Astrocyte (in vitro differentiated cells and primary cell): ENCODE data around the gene NKIRAS2. TPM values are rescaled to one million over a fixed set of nuclear protein-coding genes. Genes with fewer than 3 reads are reported as not detected.

Source experiments
- DNase-seq: peaks from one replicate; pipeline ENCODE4 v3.0.0-alpha.2; 2010; ENCODE audit warnings: low read depth
- FAIRE-seq: peaks from 2 replicates; lab custom pipeline; 2011; peaks lifted over from hg19 to GRCh38; lab: Jason Lieb, UNC
- H2AFZ ChIP-seq: 2 replicates; pipeline ENCODE4 v1.6.0; 2012; ENCODE audit warnings: low read depth, low read length, inconsistent platforms
- H3K27ac ChIP-seq: 2 replicates; pipeline ENCODE4 v1.5.1; 2011; ENCODE audit warnings: low read depth, low read length, inconsistent platforms
- H3K27me3 ChIP-seq: 2 replicates; pipeline ENCODE4 v1.6.0; 2011; ENCODE audit warnings: low read length, inconsistent platforms; ENCODE audit not compliant: insufficient read depth
- H3K36me3 ChIP-seq: 2 replicates; pipeline ENCODE4 v1.5.1; 2011; ENCODE audit warnings: low read length, inconsistent platforms; ENCODE audit not compliant: insufficient read depth
- H3K4me1 ChIP-seq: 2 replicates; pipeline ENCODE4 v1.5.1; 2011; ENCODE audit warnings: low read length, inconsistent platforms; ENCODE audit not compliant: insufficient read depth
- H3K4me2 ChIP-seq: 2 replicates; pipeline ENCODE4 v1.6.0; 2012; ENCODE audit warnings: low read length, inconsistent platforms
- H3K4me3 ChIP-seq: 2 replicates; pipeline ENCODE4 v1.5.1; 2011; ENCODE audit warnings: low read depth, mild to moderate bottlenecking, low read length, inconsistent platforms; ENCODE audit not compliant: insufficient read depth
- H3K79me2 ChIP-seq: 2 replicates; pipeline ENCODE4 v1.6.0; 2012; ENCODE audit warnings: mild to moderate bottlenecking, low read length, inconsistent platforms; ENCODE audit not compliant: insufficient read depth
- H3K9ac ChIP-seq: 2 replicates; pipeline ENCODE4 v1.6.0; 2012; ENCODE audit warnings: mild to moderate bottlenecking, low read length, inconsistent platforms
- H3K9me3 ChIP-seq: 2 replicates; pipeline ENCODE4 v1.5.1; 2012; ENCODE audit warnings: low read depth, mild to moderate bottlenecking, low read length, inconsistent platforms; ENCODE audit not compliant: insufficient read depth
- H4K20me1 ChIP-seq: 2 replicates; pipeline ENCODE4 v1.6.0; 2012; ENCODE audit warnings: low read length, inconsistent platforms; ENCODE audit not compliant: insufficient read depth
- H3K27ac Mint-ChIP-seq: one replicate; pipeline ENCODE4 v1.8.0; 2021; ENCODE audit warnings: mild to moderate bottlenecking, mixed read lengths; ENCODE audit not compliant: unreplicated experiment
- H3K27me3 Mint-ChIP-seq: one replicate; pipeline ENCODE4 v1.8.0; 2021; ENCODE audit warnings: low read depth, mixed read lengths; ENCODE audit not compliant: unreplicated experiment
- H3K36me3 Mint-ChIP-seq: one replicate; pipeline ENCODE4 v1.8.0; 2021; ENCODE audit warnings: low read depth, mixed read lengths; ENCODE audit not compliant: unreplicated experiment
- H3K4me1 Mint-ChIP-seq: one replicate; pipeline ENCODE4 v1.8.0; 2021; ENCODE audit warnings: low read depth, mixed read lengths; ENCODE audit not compliant: unreplicated experiment
- H3K4me3 Mint-ChIP-seq: one replicate; pipeline ENCODE4 v1.8.0; 2021; ENCODE audit warnings: mild to moderate bottlenecking, moderate library complexity, mixed read lengths; ENCODE audit not compliant: unreplicated experiment
- H3K9me3 Mint-ChIP-seq: one replicate; pipeline ENCODE4 v1.8.0; 2021; ENCODE audit warnings: mild to moderate bottlenecking, mixed read lengths; ENCODE audit not compliant: unreplicated experiment
- EZH2 ChIP-seq: IDR thresholded peaks from 2 replicates; pipeline ENCODE4 v1.6.1; 2012; ENCODE audit warnings: mild to moderate bottlenecking, low read length, inconsistent platforms; ENCODE audit not compliant: insufficient read depth
- total RNA-seq: library from RNA; stranded (reverse); gene quantifications from 2 replicates; pipeline ENCODE4 v1.2.1, GENCODE V29; 2021
- TF ChIP-seq, protein P1 (sequence below): IDR thresholded peaks from 2 replicates; pipeline ENCODE4 v1.5.1; 2011; ENCODE audit warnings: low read depth, mild to moderate bottlenecking, inconsistent platforms, low read length, moderate library complexity; ENCODE audit not compliant: insufficient read depth

Gene NKIRAS2
- total RNA-seq, 1 donor from 2014 or later, result 60.5 TPM

DNA sequence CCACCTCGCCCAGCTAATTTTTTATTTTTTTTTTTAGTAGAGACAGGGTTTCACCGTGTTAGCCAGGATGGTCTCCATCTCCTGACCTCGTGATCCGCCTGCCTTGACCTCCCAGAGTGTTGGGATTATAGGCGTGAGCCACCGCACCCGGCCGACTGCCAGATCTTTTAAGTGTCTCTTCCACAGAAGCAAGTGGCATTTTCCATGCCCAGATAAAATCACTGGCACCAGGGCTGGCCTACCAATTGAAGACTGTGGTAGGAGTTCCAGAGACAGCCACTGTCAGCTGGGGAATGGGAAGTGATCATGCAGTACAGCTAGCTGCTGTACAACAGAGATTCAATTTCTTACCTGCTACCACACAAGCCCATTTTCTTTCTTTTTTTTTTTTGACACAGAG lies 35.4 kb upstream of the NKIRAS2 start:
- H3K9me3 Mint-ChIP-seq, result no peaks in the 10 kb centered on the region
- H3K9me3 ChIP-seq, result no peaks in the 10 kb centered on the region
- peaks cover 22% of the 10 kb centered on the region for H4K20me1 ChIP-seq
- no peaks in the 10 kb centered on the region for H3K27me3 ChIP-seq
- H3K27me3 Mint-ChIP-seq, result no peaks in the 10 kb centered on the region
- H3K4me1 ChIP-seq, result peaks cover 6% of the 10 kb centered on the region
- H3K79me2 ChIP-seq, result no peaks in the 10 kb centered on the region
- peaks cover 24% of the 10 kb centered on the region for H3K36me3 Mint-ChIP-seq
- FAIRE-seq, result no peak
- no peak for DNase-seq
- H3K4me1 Mint-ChIP-seq, result peaks cover 14% of the 10 kb centered on the region
- H2AFZ ChIP-seq, result no peak overlapping the region
- TF ChIP-seq, protein P1, sequence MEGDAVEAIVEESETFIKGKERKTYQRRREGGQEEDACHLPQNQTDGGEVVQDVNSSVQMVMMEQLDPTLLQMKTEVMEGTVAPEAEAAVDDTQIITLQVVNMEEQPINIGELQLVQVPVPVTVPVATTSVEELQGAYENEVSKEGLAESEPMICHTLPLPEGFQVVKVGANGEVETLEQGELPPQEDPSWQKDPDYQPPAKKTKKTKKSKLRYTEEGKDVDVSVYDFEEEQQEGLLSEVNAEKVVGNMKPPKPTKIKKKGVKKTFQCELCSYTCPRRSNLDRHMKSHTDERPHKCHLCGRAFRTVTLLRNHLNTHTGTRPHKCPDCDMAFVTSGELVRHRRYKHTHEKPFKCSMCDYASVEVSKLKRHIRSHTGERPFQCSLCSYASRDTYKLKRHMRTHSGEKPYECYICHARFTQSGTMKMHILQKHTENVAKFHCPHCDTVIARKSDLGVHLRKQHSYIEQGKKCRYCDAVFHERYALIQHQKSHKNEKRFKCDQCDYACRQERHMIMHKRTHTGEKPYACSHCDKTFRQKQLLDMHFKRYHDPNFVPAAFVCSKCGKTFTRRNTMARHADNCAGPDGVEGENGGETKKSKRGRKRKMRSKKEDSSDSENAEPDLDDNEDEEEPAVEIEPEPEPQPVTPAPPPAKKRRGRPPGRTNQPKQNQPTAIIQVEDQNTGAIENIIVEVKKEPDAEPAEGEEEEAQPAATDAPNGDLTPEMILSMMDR, result no peak
- TF ChIP-seq EZH2, result no peak
- H3K4me3 Mint-ChIP-seq, result no peak overlapping the region
- no peak overlapping the region for H3K4me3 ChIP-seq
- H3K27ac ChIP-seq, result no peak overlapping the region
- H3K9ac ChIP-seq, result no peak overlapping the region
- H3K4me2 ChIP-seq, result no peak overlapping the region
- peaks cover 60% of the 10 kb centered on the region for H3K36me3 ChIP-seq
- H3K27ac Mint-ChIP-seq, result no peak overlapping the region

DNA sequence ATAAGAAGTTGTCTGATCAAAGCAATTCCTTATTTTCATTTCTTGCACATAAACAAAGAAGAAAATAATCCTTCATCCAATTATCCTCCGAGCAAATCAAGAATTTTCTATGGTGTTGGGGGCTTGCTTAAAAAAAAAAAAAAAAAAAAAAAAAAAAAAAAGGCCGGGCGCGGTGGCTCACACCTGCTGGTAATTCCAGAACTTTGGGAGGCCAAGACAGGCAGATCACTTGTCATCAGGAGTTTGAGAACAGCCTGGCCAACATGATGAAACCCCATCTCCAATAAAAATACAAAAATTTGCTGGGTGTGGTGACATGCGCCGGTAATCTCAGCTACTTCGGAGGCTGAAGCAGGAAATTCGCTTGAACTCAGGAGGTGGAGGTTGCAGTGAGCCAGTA lies 34.0 kb upstream of the NKIRAS2 start:
- Histone ChIP-seq H3K79me2 (peaks cover 2% of the 10 kb centered on the region), H3K27ac (no peak overlapping the region), H3K9ac (no peak overlapping the region), H3K4me3 (no peak overlapping the region), H2AFZ (no peak overlapping the region), H3K36me3 (peaks cover 66% of the 10 kb centered on the region), H4K20me1 (peaks cover 22% of the 10 kb centered on the region), H3K27me3 (no peaks in the 10 kb centered on the region), H3K9me3 (no peaks in the 10 kb centered on the region), H3K4me2 (no peak overlapping the region), H3K4me1 (peaks cover 6% of the 10 kb centered on the region)
- Mint-ChIP-seq H3K36me3 (peaks cover 26% of the 10 kb centered on the region), H3K4me1 (peaks cover 14% of the 10 kb centered on the region), H3K27me3 (no peaks in the 10 kb centered on the region), H3K4me3 (no peak overlapping the region), H3K9me3 (no peaks in the 10 kb centered on the region), H3K27ac (no peak overlapping the region)
- no peak for FAIRE-seq
- TF ChIP-seq, protein P1, result no peak
- no peak for TF ChIP-seq EZH2
- DNase-seq, result no peak

DNA sequence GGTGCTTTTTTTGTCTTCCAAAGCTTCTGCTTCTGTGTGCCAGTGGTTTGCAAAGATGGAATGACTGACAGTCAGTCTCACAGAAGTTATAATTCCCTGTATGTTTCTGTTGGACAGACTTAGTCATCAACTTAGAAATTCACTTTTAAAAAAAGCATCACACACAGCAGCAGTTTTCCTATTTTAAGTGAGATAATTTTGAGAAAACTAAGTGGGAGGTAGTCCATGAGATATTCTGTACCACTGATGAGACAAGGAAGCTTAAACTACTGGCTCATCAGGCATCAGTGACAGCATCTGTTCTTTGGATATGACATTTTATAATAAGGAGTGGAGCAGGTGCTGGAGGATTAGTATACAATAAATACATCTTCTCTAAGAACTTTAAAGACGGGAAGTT lies 33.3 kb upstream of the NKIRAS2 start:
- Histone ChIP-seq H2AFZ (no peak overlapping the region), H3K4me3 (no peak overlapping the region), H3K27me3 (no peaks in the 10 kb centered on the region), H3K27ac (no peak overlapping the region), H3K9ac (no peak overlapping the region), H3K4me2 (no peak overlapping the region), H3K9me3 (no peaks in the 10 kb centered on the region), H3K4me1 (peaks cover 6% of the 10 kb centered on the region), H3K79me2 (peaks cover 2% of the 10 kb centered on the region), H4K20me1 (peaks cover 22% of the 10 kb centered on the region), H3K36me3 (peaks cover 64% of the 10 kb centered on the region)
- no peaks in the 10 kb centered on the region for H3K27me3 Mint-ChIP-seq
- no peaks in the 10 kb centered on the region for H3K9me3 Mint-ChIP-seq
- H3K36me3 Mint-ChIP-seq, result peaks cover 27% of the 10 kb centered on the region
- no peak for TF ChIP-seq EZH2
- TF ChIP-seq, protein P1, result no peak
- no peak for FAIRE-seq
- no peak overlapping the region for H3K4me3 Mint-ChIP-seq
- H3K27ac Mint-ChIP-seq, result no peak overlapping the region
- DNase-seq, result no peak
- H3K4me1 Mint-ChIP-seq, result peaks cover 14% of the 10 kb centered on the region
